Measurements from ENCODE around the gene KRT6A.

KRT6A gene

GRCh38 chr12:52474212-52474611 is 18.8 kb downstream of the KRT6A start:
- H3K9me3 ChIP-seq (ENCODE audit: control insufficient read depth in 5 of 5, low read length in 5 of 5), result peaks cover 0 to 3% (median 0%) of the 10 kb centered on the region in 5 donors
- no peak overlapping the region for H3K27ac ChIP-seq (ENCODE audit: low read depth, low read length)
- no peaks in the 10 kb centered on the region for H3K36me3 ChIP-seq (ENCODE audit: control insufficient read depth in 5 of 5, insufficient read depth in 5 of 5, low read length in 5 of 5)
- no peak overlapping the region for H3K9ac ChIP-seq (ENCODE audit: low read length in 5 of 5)
- H3K4me3 ChIP-seq (ENCODE audit: low read depth in 1 of 5, low read length in 5 of 5), result no peak overlapping the region
- no peaks in the 10 kb centered on the region for H3K4me1 ChIP-seq (ENCODE audit: control insufficient read depth in 5 of 5, insufficient read depth in 5 of 5, low read length in 5 of 5)
- no peaks in the 10 kb centered on the region for H3K27me3 ChIP-seq (ENCODE audit: control insufficient read depth in 5 of 5, insufficient read depth in 4 of 5, low read length in 5 of 5)

DNA sequence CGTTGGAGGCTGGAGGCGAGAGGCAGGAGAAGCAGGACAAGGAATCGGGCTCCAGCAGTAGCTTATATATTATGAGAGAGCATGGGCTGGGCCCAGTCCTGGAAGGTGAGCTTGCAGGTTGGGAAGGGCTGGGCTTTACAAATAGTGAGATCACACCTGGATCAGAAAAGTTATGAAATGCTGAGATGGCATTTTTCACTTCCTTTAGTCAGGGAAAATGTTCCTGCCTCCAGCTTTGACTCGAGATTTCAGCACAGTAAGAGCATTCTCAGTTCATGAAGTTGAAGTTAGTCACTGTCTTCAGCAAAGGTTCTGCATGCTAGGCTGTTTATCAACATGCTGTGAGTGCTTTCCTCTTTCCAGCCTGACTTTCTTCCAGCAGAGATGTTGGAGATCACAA is 19.3 kb downstream of the KRT6A start, which contains the start of gene KRT6C:
TSS of gene KRT6C (minus strand) at position 38 of the 400 bp plus-strand sequence. CDS start 68 bp downstream, outside the sequence.
- Histone ChIP-seq H3K9me3 (ENCODE audit: control insufficient read depth in 5 of 5, low read length in 5 of 5) (peaks cover 0 to 3% (median 0%) of the 10 kb centered on the region in 5 donors), H3K4me1 (ENCODE audit: control insufficient read depth in 5 of 5, insufficient read depth in 5 of 5, low read length in 5 of 5) (no peaks in the 10 kb centered on the region), H3K27ac (ENCODE audit: low read depth, low read length) (no peak within 1 kb of the TSS), H3K27me3 (ENCODE audit: control insufficient read depth in 5 of 5, insufficient read depth in 4 of 5, low read length in 5 of 5) (no peaks in the 10 kb centered on the region), H3K36me3 (ENCODE audit: control insufficient read depth in 5 of 5, insufficient read depth in 5 of 5, low read length in 5 of 5) (no peaks in the 10 kb centered on the region), H3K9ac (ENCODE audit: low read length in 5 of 5) (no peak within 1 kb of the TSS), H3K4me3 (ENCODE audit: low read depth in 1 of 5, low read length in 5 of 5) (no peak within 1 kb of the TSS)

- H3K4me1 ChIP-seq (ENCODE audit: control insufficient read depth in 5 of 5, insufficient read depth in 5 of 5, low read length in 5 of 5), result no peaks in the 10 kb centered on the region
- H3K36me3 ChIP-seq (ENCODE audit: control insufficient read depth in 5 of 5, insufficient read depth in 5 of 5, low read length in 5 of 5), result no peaks in the 10 kb centered on the region
- H3K9ac ChIP-seq (ENCODE audit: low read length in 5 of 5), result no peak overlapping the region
- H3K9me3 ChIP-seq (ENCODE audit: control insufficient read depth in 5 of 5, low read length in 5 of 5), result no peaks in the 10 kb centered on the region
- H3K27me3 ChIP-seq (ENCODE audit: control insufficient read depth in 5 of 5, insufficient read depth in 4 of 5, low read length in 5 of 5), result no peaks in the 10 kb centered on the region
- no peak overlapping the region for H3K4me3 ChIP-seq (ENCODE audit: low read depth in 1 of 5, low read length in 5 of 5)
- H3K27ac ChIP-seq (ENCODE audit: low read depth, low read length), result no peak overlapping the region
These were observed 23.2 kb downstream of the KRT6A start for GRCh38 chr12:52469853-52470252.

DNA sequence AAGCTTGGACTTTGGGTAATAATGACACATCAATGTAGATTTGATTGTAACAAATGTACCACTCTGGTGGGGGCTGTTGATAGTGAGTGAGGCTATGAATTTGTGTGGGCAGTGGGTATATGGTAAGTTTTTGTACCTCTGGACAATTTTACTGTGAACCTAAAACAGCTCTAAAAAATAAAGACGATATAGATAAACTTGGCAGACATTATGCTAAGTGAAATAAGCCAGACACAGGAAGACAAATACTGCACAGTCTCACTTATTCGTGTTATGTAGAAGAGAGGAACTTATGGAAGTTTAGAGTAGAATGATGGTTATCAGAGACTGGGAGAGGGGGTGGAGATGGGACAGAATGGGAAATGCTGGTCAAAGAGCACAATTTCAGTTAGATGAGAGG is 28.2 kb downstream of the KRT6A start:
- Histone ChIP-seq H3K27ac (ENCODE audit: low read depth, low read length) (no peak overlapping the region), H3K9me3 (ENCODE audit: control insufficient read depth in 5 of 5, low read length in 5 of 5) (no peaks in the 10 kb centered on the region), H3K4me1 (ENCODE audit: control insufficient read depth in 5 of 5, insufficient read depth in 5 of 5, low read length in 5 of 5) (no peaks in the 10 kb centered on the region), H3K9ac (ENCODE audit: low read length in 5 of 5) (no peak overlapping the region), H3K4me3 (ENCODE audit: low read depth in 1 of 5, low read length in 5 of 5) (no peak overlapping the region), H3K36me3 (ENCODE audit: control insufficient read depth in 5 of 5, insufficient read depth in 5 of 5, low read length in 5 of 5) (no peaks in the 10 kb centered on the region), H3K27me3 (ENCODE audit: control insufficient read depth in 5 of 5, insufficient read depth in 4 of 5, low read length in 5 of 5) (no peaks in the 10 kb centered on the region)

DNA sequence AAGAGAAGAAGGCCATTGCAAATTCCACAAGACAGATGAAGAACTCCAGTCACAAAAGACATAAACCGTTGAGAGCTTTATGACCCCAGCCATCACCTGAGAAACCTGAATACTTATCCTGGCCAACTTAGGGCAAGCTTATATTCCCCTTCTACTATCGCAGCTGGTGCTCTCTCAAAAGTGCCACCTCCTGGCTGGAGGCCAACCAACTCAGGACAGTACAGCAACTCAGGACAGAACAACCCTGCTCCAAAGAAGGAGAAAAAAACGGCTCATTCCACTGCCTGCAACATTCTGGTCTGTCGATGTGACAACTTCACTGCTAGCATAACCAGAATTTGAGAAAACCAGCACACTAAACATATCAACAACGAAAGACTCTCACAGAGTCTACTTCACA is 31.4 kb downstream of the KRT6A start:
- no peaks in the 10 kb centered on the region for H3K4me1 ChIP-seq (ENCODE audit: control insufficient read depth in 5 of 5, insufficient read depth in 5 of 5, low read length in 5 of 5)
- H3K36me3 ChIP-seq (ENCODE audit: control insufficient read depth in 5 of 5, insufficient read depth in 5 of 5, low read length in 5 of 5), result no peaks in the 10 kb centered on the region
- no peak overlapping the region for H3K4me3 ChIP-seq (ENCODE audit: low read depth in 1 of 5, low read length in 5 of 5)
- no peak overlapping the region for H3K9ac ChIP-seq (ENCODE audit: low read length in 5 of 5)
- no peaks in the 10 kb centered on the region for H3K27me3 ChIP-seq (ENCODE audit: control insufficient read depth in 5 of 5, insufficient read depth in 4 of 5, low read length in 5 of 5)
- H3K9me3 ChIP-seq (ENCODE audit: control insufficient read depth in 5 of 5, low read length in 5 of 5), result no peaks in the 10 kb centered on the region
- H3K27ac ChIP-seq (ENCODE audit: low read depth, low read length), result no peak overlapping the region

- H3K9ac ChIP-seq (ENCODE audit: low read length in 5 of 5), result no peak overlapping the region
These were observed 34.2 kb downstream of the KRT6A start for GRCh38 chr12:52458861-52459260.

GRCh38 chr12:52455821-52456220 is 37.2 kb downstream of the KRT6A start:
- Histone ChIP-seq H3K9ac (ENCODE audit: low read length in 5 of 5) (no peak overlapping the region), H3K9me3 (ENCODE audit: control insufficient read depth in 5 of 5, low read length in 5 of 5) (no peaks in the 10 kb centered on the region), H3K27ac (ENCODE audit: low read depth, low read length) (no peak overlapping the region), H3K36me3 (ENCODE audit: control insufficient read depth in 5 of 5, insufficient read depth in 5 of 5, low read length in 5 of 5) (no peaks in the 10 kb centered on the region), H3K27me3 (ENCODE audit: control insufficient read depth in 5 of 5, insufficient read depth in 4 of 5, low read length in 5 of 5) (no peaks in the 10 kb centered on the region), H3K4me3 (ENCODE audit: low read depth in 1 of 5, low read length in 5 of 5) (no peak overlapping the region), H3K4me1 (ENCODE audit: control insufficient read depth in 5 of 5, insufficient read depth in 5 of 5, low read length in 5 of 5) (no peaks in the 10 kb centered on the region)

More at GRCh38 chr12:52458861-52459260, 34.2 kb downstream of the KRT6A start:
- H3K27me3 ChIP-seq (ENCODE audit: control insufficient read depth in 5 of 5, insufficient read depth in 4 of 5, low read length in 5 of 5), result no peaks in the 10 kb centered on the region
- no peak overlapping the region for H3K27ac ChIP-seq (ENCODE audit: low read depth, low read length)
- no peaks in the 10 kb centered on the region for H3K9me3 ChIP-seq (ENCODE audit: control insufficient read depth in 5 of 5, low read length in 5 of 5)
- no peak overlapping the region for H3K4me3 ChIP-seq (ENCODE audit: low read depth in 1 of 5, low read length in 5 of 5)
- H3K4me1 ChIP-seq (ENCODE audit: control insufficient read depth in 5 of 5, insufficient read depth in 5 of 5, low read length in 5 of 5), result no peaks in the 10 kb centered on the region
- no peaks in the 10 kb centered on the region for H3K36me3 ChIP-seq (ENCODE audit: control insufficient read depth in 5 of 5, insufficient read depth in 5 of 5, low read length in 5 of 5)

GRCh38 chr12:52454411-52455201 is 38.5 kb downstream of the KRT6A start:
- no peak overlapping the region for H3K27ac ChIP-seq (ENCODE audit: low read depth, low read length)
- H3K4me1 ChIP-seq (ENCODE audit: control insufficient read depth in 5 of 5, insufficient read depth in 5 of 5, low read length in 5 of 5), result no peaks in the 10 kb centered on the region
- no peak overlapping the region for H3K4me3 ChIP-seq (ENCODE audit: low read depth in 1 of 5, low read length in 5 of 5)
- H3K9ac ChIP-seq (ENCODE audit: low read length in 5 of 5), result no peak overlapping the region
- no peaks in the 10 kb centered on the region for H3K27me3 ChIP-seq (ENCODE audit: control insufficient read depth in 5 of 5, insufficient read depth in 4 of 5, low read length in 5 of 5)
- no peaks in the 10 kb centered on the region for H3K36me3 ChIP-seq (ENCODE audit: control insufficient read depth in 5 of 5, insufficient read depth in 5 of 5, low read length in 5 of 5)
- no peaks in the 10 kb centered on the region for H3K9me3 ChIP-seq (ENCODE audit: control insufficient read depth in 5 of 5, low read length in 5 of 5)

DNA sequence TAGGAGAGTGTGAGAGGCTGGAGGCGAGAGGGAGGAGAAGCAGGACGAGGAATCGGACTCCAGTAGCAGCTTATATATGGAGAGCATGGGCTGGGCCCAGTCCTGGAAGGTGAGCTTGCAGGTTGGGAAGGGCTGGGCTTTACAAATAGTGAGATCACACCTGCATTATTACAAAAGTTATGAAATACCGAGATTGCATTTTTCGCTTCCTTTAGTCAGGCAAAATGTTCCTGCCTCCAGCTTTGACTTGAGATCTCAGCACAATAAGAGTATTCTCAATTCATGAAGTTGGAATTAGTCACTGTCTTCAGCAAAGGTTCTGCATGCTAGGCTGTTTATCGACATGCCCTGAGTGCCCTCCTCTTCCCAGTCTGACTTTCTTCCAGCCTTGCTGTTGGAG is 41.0 kb downstream of the KRT6A start, which contains the start of gene KRT6B:
TSS of gene KRT6B (minus strand) at position 46 of the 400 bp plus-strand sequence. CDS start 68 bp downstream, outside the sequence.
- no peak within 1 kb of the TSS for H3K9ac ChIP-seq (ENCODE audit: low read length in 5 of 5)
- no peaks in the 10 kb centered on the region for H3K36me3 ChIP-seq (ENCODE audit: control insufficient read depth in 5 of 5, insufficient read depth in 5 of 5, low read length in 5 of 5)
- no peaks in the 10 kb centered on the region for H3K4me1 ChIP-seq (ENCODE audit: control insufficient read depth in 5 of 5, insufficient read depth in 5 of 5, low read length in 5 of 5)
- no peaks in the 10 kb centered on the region for H3K27me3 ChIP-seq (ENCODE audit: control insufficient read depth in 5 of 5, insufficient read depth in 4 of 5, low read length in 5 of 5)
- H3K9me3 ChIP-seq (ENCODE audit: control insufficient read depth in 5 of 5, low read length in 5 of 5), result no peaks in the 10 kb centered on the region
- H3K4me3 ChIP-seq (ENCODE audit: low read depth in 1 of 5, low read length in 5 of 5), result no peak within 1 kb of the TSS
- no peak within 1 kb of the TSS for H3K27ac ChIP-seq (ENCODE audit: low read depth, low read length)

- Histone ChIP-seq H3K27me3 (ENCODE audit: control insufficient read depth in 5 of 5, insufficient read depth in 4 of 5, low read length in 5 of 5) (no peaks in the 10 kb centered on the region), H3K9me3 (ENCODE audit: control insufficient read depth in 5 of 5, low read length in 5 of 5) (no peaks in the 10 kb centered on the region), H3K4me1 (ENCODE audit: control insufficient read depth in 5 of 5, insufficient read depth in 5 of 5, low read length in 5 of 5) (peaks cover 0 to 3% (median 0%) of the 10 kb centered on the region in 5 donors), H3K9ac (ENCODE audit: low read length in 5 of 5) (no peak overlapping the region), H3K4me3 (ENCODE audit: low read depth in 1 of 5, low read length in 5 of 5) (no peak overlapping the region), H3K36me3 (ENCODE audit: control insufficient read depth in 5 of 5, insufficient read depth in 5 of 5, low read length in 5 of 5) (no peaks in the 10 kb centered on the region), H3K27ac (ENCODE audit: low read depth, low read length) (no peak overlapping the region)
These were observed 44.8 kb downstream of the KRT6A start for GRCh38 chr12:52448228-52448627.
